Measurements from ENCODE around the gene CHST8. TPM values are rescaled to one million over a fixed set of nuclear protein-coding genes. Genes with fewer than 3 reads are reported as not detected.

CHST8 gene
- total RNA-seq, 1 experiment from 2014 or later, result not detected

GRCh38 chr19:33713194-33713593 lies 91.4 kb downstream of the CHST8 start:
- Histone ChIP-seq H3K36me3 (ENCODE audit: low read depth) (no peaks in the 10 kb centered on the region), H2AFZ (no peak overlapping the region), H3K4me2 (no peak overlapping the region), H3F3A (ENCODE audit: insufficient read depth, low read depth) (no peaks in the 10 kb centered on the region), H3K4me3 (no peak overlapping the region), H4K20me1 (ENCODE audit: insufficient read depth) (no peaks in the 10 kb centered on the region; the same call in 1 of the 2 replicates), H3K79me2 (ENCODE audit: low read depth) (no peaks in the 10 kb centered on the region), H3K9me3 (ENCODE audit: insufficient read depth, low read depth) (no peaks in the 10 kb centered on the region), H3K4me1 (replicated peaks; ENCODE audit: insufficient read depth) (no peaks in the 10 kb centered on the region), H3K27me3 (ENCODE audit: insufficient read depth, low read depth) (peaks cover 63% of the 10 kb centered on the region), H3K27ac (no peak overlapping the region), H3K9me2 (ENCODE audit: insufficient read depth) (no peaks in the 10 kb centered on the region)
- BruUV-seq (replicated peaks), result no TSS peak
- intact Hi-C loops (cut with micrococcal nuclease; ENCODE audit: unreplicated experiment), result no loop called here
- DNase-seq, result no peak
- no peak for TF ChIP-seq EZH2 (IDR thresholded peaks at IDR 0.05; ENCODE audit: low read depth)
- no peak for TF ChIP-seq CTCF (conservative IDR thresholded peaks at IDR 0.05)
- ChIA-PET CTCF (no interaction called here), POLR2A (ENCODE audit: unreplicated experiment) (no interaction called here)

GRCh38 chr19:33714149-33714548 lies 92.4 kb downstream of the CHST8 start:
- Histone ChIP-seq H2AFZ (no peak overlapping the region), H3K79me2 (ENCODE audit: low read depth) (no peaks in the 10 kb centered on the region), H3K4me1 (replicated peaks; ENCODE audit: insufficient read depth) (no peaks in the 10 kb centered on the region), H3K9me2 (ENCODE audit: insufficient read depth) (no peaks in the 10 kb centered on the region), H4K20me1 (ENCODE audit: insufficient read depth) (no peaks in the 10 kb centered on the region), H3K4me3 (no peak overlapping the region), H3K27me3 (ENCODE audit: insufficient read depth, low read depth) (peaks cover 65% of the 10 kb centered on the region), H3K27ac (no peak overlapping the region), H3F3A (ENCODE audit: insufficient read depth, low read depth) (no peaks in the 10 kb centered on the region), H3K36me3 (ENCODE audit: low read depth) (no peaks in the 10 kb centered on the region), H3K4me2 (no peak overlapping the region), H3K9me3 (ENCODE audit: insufficient read depth, low read depth) (no peaks in the 10 kb centered on the region)
- no peak for TF ChIP-seq CTCF (conservative IDR thresholded peaks at IDR 0.05)
- TF ChIP-seq EZH2 (IDR thresholded peaks at IDR 0.05; ENCODE audit: low read depth), result no peak
- CTCF ChIA-PET, result no interaction called here
- no peak for DNase-seq
- intact Hi-C loops (cut with micrococcal nuclease; ENCODE audit: unreplicated experiment), result no loop called here
- POLR2A ChIA-PET (ENCODE audit: unreplicated experiment), result no interaction called here
- BruUV-seq (replicated peaks), result no TSS peak

GRCh38 chr19:33715462-33715861 lies 93.7 kb downstream of the CHST8 start:
- Histone ChIP-seq H3K27me3 (ENCODE audit: insufficient read depth, low read depth) (peaks cover 71% of the 10 kb centered on the region), H3K4me1 (replicated peaks; ENCODE audit: insufficient read depth) (no peaks in the 10 kb centered on the region), H3K4me3 (no peak overlapping the region), H3K4me2 (no peak overlapping the region), H3K9me2 (ENCODE audit: insufficient read depth) (no peaks in the 10 kb centered on the region), H3K9me3 (ENCODE audit: insufficient read depth, low read depth) (no peaks in the 10 kb centered on the region), H3K36me3 (ENCODE audit: low read depth) (no peaks in the 10 kb centered on the region), H2AFZ (no peak overlapping the region), H3F3A (ENCODE audit: insufficient read depth, low read depth) (no peaks in the 10 kb centered on the region), H3K27ac (no peak overlapping the region), H4K20me1 (ENCODE audit: insufficient read depth) (no peaks in the 10 kb centered on the region), H3K79me2 (ENCODE audit: low read depth) (no peaks in the 10 kb centered on the region)
- TF ChIP-seq EZH2 (IDR thresholded peaks at IDR 0.05; ENCODE audit: low read depth), result no peak
- no peak for TF ChIP-seq CTCF (conservative IDR thresholded peaks at IDR 0.05)
- intact Hi-C loops (cut with micrococcal nuclease; ENCODE audit: unreplicated experiment), result no loop called here
- ChIA-PET POLR2A (ENCODE audit: unreplicated experiment) (no interaction called here), CTCF (no interaction called here)
- DNase-seq, result no peak
- no TSS peak for BruUV-seq (replicated peaks)
